NCI-H460 (cell line): ENCODE data around the gene NRF1. TPM values are rescaled to one million over a fixed set of nuclear protein-coding genes. Genes with fewer than 3 reads are reported as not detected.

Experiments used
- DNase-seq: peaks from one replicate; pipeline ENCODE4 v3.0.0-alpha.2; 2016; ENCODE audit warnings: low read depth; ENCODE audit errors: extremely low read depth
- small RNA-seq, 2 experiments: library from RNA; depleted of rRNA; stranded (forward); fragments of <200 nt; gene quantifications; one replicate each; pipeline ENCODE3, GENCODE V24; 2014
- total RNA-seq: library from RNA; depleted of rRNA; stranded (reverse); fragments of >200 nt; shearing (Covaris generic); gene quantifications from 2 replicates; pipeline ENCODE4 v1.2.3, GENCODE V29; 2014; rRNA removed

The NRF1 gene
- total RNA-seq, 1 experiment from 2014 or later: 14.8 TPM

GRCh38 chr7:129796186-129796775, 184.8 kb downstream of the NRF1 start:
- no peak for DNase-seq

- no peak for DNase-seq
Observed at GRCh38 chr7:129797214-129797789, 185.8 kb downstream of the NRF1 start.

GRCh38 chr7:129798616-129799349, 187.3 kb downstream of the NRF1 start:
- no peak for DNase-seq

GRCh38 chr7:129799350-129799955, 187.9 kb downstream of the NRF1 start:
- no peak for DNase-seq

GRCh38 chr7:129800901-129801300, 189.4 kb downstream of the NRF1 start:
- DNase-seq: no peak

GRCh38 chr7:129801882-129802281, 190.4 kb downstream of the NRF1 start:
- DNase-seq: no peak

GRCh38 chr7:129803546-129804081, 192.1 kb downstream of the NRF1 start:
- no peak for DNase-seq

GRCh38 chr7:129804111-129804889, 192.8 kb downstream of the NRF1 start:
- DNase-seq: no peak

GRCh38 chr7:129804890-129805719, 193.6 kb downstream of the NRF1 start:
- DNase-seq: no peak

Small RNA genes lying within 50 kb of the gene (small RNA-seq; reads per million reads assigned to genes)
- gene MIR182: 480 to 10,255 reads per million in 2 experiments
- gene MIR183: 38.1 to 615 reads per million in 2 experiments
- gene MIR96: 0.29 to 10.0 reads per million in 2 experiments

Other genes with a start within 250 kb of the NRF1 start
- gene STRIP2, start 177.3 kb upstream of the NRF1 start, total RNA-seq: 1.0 and 1.7 TPM in 2 replicates
- gene SMKR1, start 109.2 kb upstream of the NRF1 start, total RNA-seq: 4.4 and 4.6 TPM in 2 replicates